Measurements from ENCODE around the gene TLR4. TPM values are rescaled to one million over a fixed set of nuclear protein-coding genes. Genes with fewer than 3 reads are reported as not detected.

The TLR4 gene
- total RNA-seq, 4 donors from 2014 or later, result 14.0 to 33.1 (median 21.9) TPM

- H3K9me3 ChIP-seq, result no peaks in the 10 kb centered on the region
- no peak for DNase-seq (ENCODE audit: low spot score in 2 of 2)
- no peak overlapping the region for H3K4me3 ChIP-seq
- H3K36me3 ChIP-seq, result no peaks in the 10 kb centered on the region
- TF ChIP-seq CTCF (IDR thresholded peaks at IDR 0.05), result no peak
- no peak for TF ChIP-seq POLR2A (IDR thresholded peaks at IDR 0.05)
- no peak for TF ChIP-seq EP300 (IDR thresholded peaks at IDR 0.05)
- H3K27me3 ChIP-seq, result peaks cover 0 to 12% of the 10 kb centered on the region in 2 donors
- H3K27ac ChIP-seq, result no peak overlapping the region
- 59 to 77% methylated on average over 4 of the region's 4 CpGs for WGBS, 2 donors
- peaks cover 0 to 11% (median 2%) of the 10 kb centered on the region in 4 donors for H3K4me1 ChIP-seq
These were observed 37.9 kb downstream of the TLR4 start for GRCh38 chr9:117742131-117742530.

- H3K4me1 ChIP-seq, result peaks cover 0 to 11% (median 2%) of the 10 kb centered on the region in 4 donors
- no peaks in the 10 kb centered on the region for H3K36me3 ChIP-seq
- no peak overlapping the region for H3K27ac ChIP-seq
- H3K9me3 ChIP-seq, result no peaks in the 10 kb centered on the region
- WGBS, 2 donors, result 62 to 73% methylated on average over 3 of the region's 3 CpGs
- no peak for DNase-seq (ENCODE audit: low spot score in 2 of 2)
- peak overlapping the region in 1 of 4 donors; percentile 45 for H3K4me3 ChIP-seq
- TF ChIP-seq CTCF (IDR thresholded peaks at IDR 0.05) (no peak), POLR2A (IDR thresholded peaks at IDR 0.05) (no peak), EP300 (IDR thresholded peaks at IDR 0.05) (no peak)
- H3K27me3 ChIP-seq, result peaks cover 0 to 14% of the 10 kb centered on the region in 2 donors
These were observed 40.2 kb downstream of the TLR4 start for GRCh38 chr9:117744369-117744768.

GRCh38 chr9:117744856-117745389 lies 40.7 kb downstream of the TLR4 start:
- DNase-seq (ENCODE audit: low spot score in 2 of 2), result peak in 1 of 2 donors; percentile 12
- TF ChIP-seq EP300 (IDR thresholded peaks at IDR 0.05), result no peak
- no peak for TF ChIP-seq POLR2A (IDR thresholded peaks at IDR 0.05)
- TF ChIP-seq CTCF (IDR thresholded peaks at IDR 0.05), result no peak
- H3K4me1 ChIP-seq, result peaks cover 0 to 11% (median 2%) of the 10 kb centered on the region in 4 donors
- H3K27me3 ChIP-seq, result peaks cover 0 to 14% of the 10 kb centered on the region in 2 donors
- H3K9me3 ChIP-seq, result no peaks in the 10 kb centered on the region
- H3K27ac ChIP-seq, result peak overlapping the region in 1 of 4 donors; percentile 41
- peak overlapping the region; percentile 8 to 45 (median 24) for H3K4me3 ChIP-seq
- no peaks in the 10 kb centered on the region for H3K36me3 ChIP-seq
- WGBS, 2 donors, result 3 to 10% methylated on average over 37 to 38 of the region's 46 CpGs

- WGBS, 2 donors, result 68 to 71% methylated on average over 8 of the region's 8 CpGs
- DNase-seq (ENCODE audit: low spot score in 2 of 2), result no peak
- peaks cover 0 to 14% of the 10 kb centered on the region in 2 donors for H3K27me3 ChIP-seq
- no peaks in the 10 kb centered on the region for H3K36me3 ChIP-seq
- H3K4me3 ChIP-seq, result no peak overlapping the region
- no peaks in the 10 kb centered on the region for H3K9me3 ChIP-seq
- TF ChIP-seq CTCF (IDR thresholded peaks at IDR 0.05) (no peak), EP300 (IDR thresholded peaks at IDR 0.05) (no peak), POLR2A (IDR thresholded peaks at IDR 0.05) (no peak)
- no peak overlapping the region for H3K27ac ChIP-seq
- peaks cover 0 to 11% (median 2%) of the 10 kb centered on the region in 4 donors for H3K4me1 ChIP-seq
These were observed 41.4 kb downstream of the TLR4 start for GRCh38 chr9:117745598-117745997.

GRCh38 chr9:117746263-117746662 lies 42.1 kb downstream of the TLR4 start:
- TF ChIP-seq POLR2A (IDR thresholded peaks at IDR 0.05), result no peak
- TF ChIP-seq CTCF (IDR thresholded peaks at IDR 0.05), result no peak
- no peak for TF ChIP-seq EP300 (IDR thresholded peaks at IDR 0.05)
- peaks cover 0 to 14% of the 10 kb centered on the region in 2 donors for H3K27me3 ChIP-seq
- 96 to 97% methylated on average over 4 of the region's 4 CpGs for WGBS, 2 donors
- peaks cover 0 to 11% (median 2%) of the 10 kb centered on the region in 4 donors for H3K4me1 ChIP-seq
- DNase-seq (ENCODE audit: low spot score in 2 of 2), result no peak
- H3K9me3 ChIP-seq, result no peaks in the 10 kb centered on the region
- H3K36me3 ChIP-seq, result no peaks in the 10 kb centered on the region
- H3K4me3 ChIP-seq, result no peak overlapping the region
- no peak overlapping the region for H3K27ac ChIP-seq

All from tibial nerve (tissue), 4 donors.